Medulla oblongata (tissue), 1 donor: ENCODE measurements around the gene MAD1L1.
"Not testable (repeated sequence)": the region's sequence is repeated elsewhere in the genome, so short reads cannot be mapped to it uniquely, and the experiment has no call there.

Experiments
- DNase-seq: peaks from one replicate; pipeline ENCODE4 v3.0.0-alpha.2; 2015; ENCODE audit errors: extremely low spot score

The MAD1L1 gene

GRCh38 chr7:1841286-1842021 lies 391.3 kb downstream of the MAD1L1 start:
- not testable (repeated sequence) for DNase-seq

- not testable (repeated sequence) for DNase-seq
These were observed 392.0 kb downstream of the MAD1L1 start for GRCh38 chr7:1840744-1841143.

DNA sequence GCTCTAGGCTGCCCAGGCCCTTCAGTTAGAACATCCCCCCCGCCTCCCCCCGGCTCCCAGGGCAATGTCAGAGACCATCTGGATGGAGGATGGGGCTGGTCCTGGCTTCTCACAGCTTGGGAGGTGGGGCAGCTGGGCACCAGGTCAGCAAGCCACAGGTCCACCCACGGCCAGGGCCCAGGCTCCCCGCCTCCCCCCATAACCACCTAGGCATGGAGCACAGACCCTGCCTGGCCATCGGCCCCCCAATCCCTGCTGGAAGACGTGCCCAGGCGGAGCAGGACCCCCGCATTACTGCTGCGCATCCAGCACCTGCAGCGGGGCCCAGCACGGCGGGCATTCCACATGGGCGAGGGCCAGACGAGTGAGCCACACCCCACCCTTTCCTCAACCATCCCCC lies 393.0 kb downstream of the MAD1L1 start:
- DNase-seq, result no peak

GRCh38 chr7:1838911-1839531 lies 393.7 kb downstream of the MAD1L1 start:
- DNase-seq, result not testable (repeated sequence)

DNA sequence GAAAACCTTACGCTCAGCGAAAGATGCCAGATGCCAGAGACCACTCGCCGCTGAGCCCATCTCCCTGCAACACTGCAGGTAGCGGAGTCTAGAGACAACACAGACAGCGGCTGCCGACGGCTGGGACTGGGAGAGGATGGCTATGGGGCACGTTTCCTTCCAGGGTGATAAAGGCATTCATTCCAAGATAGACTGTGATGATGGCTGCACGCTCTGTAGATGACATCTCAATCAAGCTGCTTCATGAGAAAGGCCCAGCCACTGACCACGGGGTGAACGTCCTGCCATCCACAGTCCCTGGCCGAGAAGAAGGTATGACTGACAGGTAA lies 394.2 kb downstream of the MAD1L1 start:
- DNase-seq, result not testable (repeated sequence)

GRCh38 chr7:1837696-1838543 lies 394.8 kb downstream of the MAD1L1 start:
- DNase-seq, result not testable (repeated sequence)

GRCh38 chr7:1831933-1832535 lies 400.7 kb downstream of the MAD1L1 start:
- not testable (repeated sequence) for DNase-seq

DNA sequence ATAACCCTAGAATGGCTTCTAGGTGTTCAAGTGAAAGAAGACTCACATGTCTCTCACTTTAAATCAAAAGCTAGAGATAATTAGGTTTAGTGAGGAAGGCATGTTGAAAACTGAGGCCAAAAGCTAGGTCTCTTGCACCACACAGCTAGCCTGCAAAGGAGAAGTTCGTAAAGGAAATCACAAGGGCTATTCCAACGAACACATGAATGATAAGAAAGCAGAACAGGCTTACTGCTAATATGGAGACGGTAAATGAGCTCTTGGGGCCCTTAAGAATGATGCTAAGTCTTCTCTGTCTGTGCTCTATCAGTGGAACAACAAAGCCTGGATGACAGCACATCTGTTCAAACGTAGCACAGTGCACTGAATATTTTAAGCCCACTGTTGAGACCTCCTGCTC lies 401.3 kb downstream of the MAD1L1 start:
- DNase-seq, result not testable (repeated sequence)

GRCh38 chr7:1829668-1830067 lies 403.1 kb downstream of the MAD1L1 start:
- not testable (repeated sequence) for DNase-seq

DNA sequence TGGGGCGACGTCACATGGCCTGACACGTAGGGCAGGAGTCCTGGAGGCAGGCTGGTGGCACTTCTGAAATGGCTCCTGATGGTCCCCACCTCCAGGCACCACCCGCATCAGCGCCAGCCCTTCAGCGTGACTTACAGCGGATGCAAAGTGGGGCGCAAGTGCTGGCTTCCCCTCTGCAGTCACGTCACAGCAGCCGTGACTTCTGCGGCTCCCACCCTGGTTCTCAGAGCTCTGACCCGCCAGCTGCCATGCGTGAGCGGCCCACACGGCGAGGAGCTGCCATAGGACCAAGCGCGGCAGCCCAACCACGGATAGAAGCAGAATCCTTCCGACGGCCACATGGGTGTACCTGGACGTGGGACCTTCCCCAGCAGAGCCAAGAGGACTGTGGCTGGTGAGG lies 403.6 kb downstream of the MAD1L1 start:
- no peak for DNase-seq

DNA sequence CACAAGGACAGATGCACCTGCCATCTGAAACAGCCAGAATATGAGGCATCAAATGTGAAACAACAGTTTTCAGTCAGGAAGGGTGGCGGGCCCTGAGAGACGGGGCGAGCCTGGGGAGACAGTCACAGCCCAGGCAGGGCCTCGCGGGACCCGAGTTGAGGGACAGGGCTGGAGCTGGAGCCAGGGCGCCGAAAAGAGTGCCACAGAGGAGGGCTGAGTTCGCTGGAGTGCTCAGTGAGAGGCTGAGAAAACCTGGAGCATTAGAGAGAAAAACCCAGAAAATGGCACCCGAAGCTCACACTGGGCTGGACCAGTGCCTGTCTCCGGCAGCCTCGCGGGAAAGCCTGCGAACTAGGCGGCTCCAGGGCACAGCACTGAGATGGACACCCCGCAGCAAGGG lies 404.6 kb downstream of the MAD1L1 start:
- DNase-seq, result not testable (repeated sequence)

GRCh38 chr7:1827521-1827981 lies 405.2 kb downstream of the MAD1L1 start:
- not testable (repeated sequence) for DNase-seq

GRCh38 chr7:1826931-1827330 lies 405.8 kb downstream of the MAD1L1 start:
- DNase-seq, result not testable (repeated sequence)

DNA sequence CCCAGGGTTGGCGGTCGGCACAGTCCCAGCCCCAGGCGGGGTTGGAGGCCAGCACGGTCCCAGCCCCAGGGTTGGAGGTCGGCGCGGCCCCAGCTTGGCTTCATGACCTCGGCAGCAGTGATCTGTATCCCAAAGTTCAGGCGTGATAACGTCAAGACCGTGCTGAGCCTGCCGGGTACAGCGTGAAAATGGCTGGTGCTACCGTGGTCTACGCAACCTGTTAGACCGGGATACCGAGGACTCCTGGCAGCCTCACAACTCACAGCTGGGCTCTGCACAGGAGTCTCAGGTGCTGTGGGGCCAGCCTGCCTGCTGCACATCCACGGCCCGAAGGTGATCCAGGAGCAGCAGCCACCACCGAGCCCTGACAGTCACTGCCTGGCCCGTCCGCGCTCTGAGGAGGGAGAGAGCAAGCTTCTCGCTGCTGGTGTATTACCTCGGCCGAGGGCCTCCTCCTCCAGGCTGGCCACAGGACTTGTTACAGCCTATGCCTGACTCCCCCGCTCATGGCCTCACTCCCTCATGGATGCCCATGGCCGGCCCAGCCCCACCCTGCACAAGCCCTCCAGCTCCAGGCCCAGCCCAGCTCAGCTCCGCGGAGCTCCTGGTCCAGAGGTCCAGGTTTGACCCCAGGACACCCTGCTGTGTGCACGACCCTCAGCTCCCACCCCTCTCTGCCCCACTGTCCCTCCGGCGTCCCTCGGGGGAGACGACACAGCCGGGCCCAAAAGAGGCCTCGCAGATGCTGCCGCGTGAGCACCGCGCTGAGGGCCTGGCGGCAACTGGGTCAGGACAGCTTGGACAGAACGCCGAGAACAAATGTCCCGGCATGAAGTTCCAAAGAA lies 406.6 kb downstream of the MAD1L1 start:
- no peak for DNase-seq

- DNase-seq, result not testable (repeated sequence)
These were observed 407.2 kb downstream of the MAD1L1 start for GRCh38 chr7:1825647-1825896.

GRCh38 chr7:1824882-1825646 lies 407.7 kb downstream of the MAD1L1 start:
- DNase-seq, result not testable (repeated sequence)

DNA sequence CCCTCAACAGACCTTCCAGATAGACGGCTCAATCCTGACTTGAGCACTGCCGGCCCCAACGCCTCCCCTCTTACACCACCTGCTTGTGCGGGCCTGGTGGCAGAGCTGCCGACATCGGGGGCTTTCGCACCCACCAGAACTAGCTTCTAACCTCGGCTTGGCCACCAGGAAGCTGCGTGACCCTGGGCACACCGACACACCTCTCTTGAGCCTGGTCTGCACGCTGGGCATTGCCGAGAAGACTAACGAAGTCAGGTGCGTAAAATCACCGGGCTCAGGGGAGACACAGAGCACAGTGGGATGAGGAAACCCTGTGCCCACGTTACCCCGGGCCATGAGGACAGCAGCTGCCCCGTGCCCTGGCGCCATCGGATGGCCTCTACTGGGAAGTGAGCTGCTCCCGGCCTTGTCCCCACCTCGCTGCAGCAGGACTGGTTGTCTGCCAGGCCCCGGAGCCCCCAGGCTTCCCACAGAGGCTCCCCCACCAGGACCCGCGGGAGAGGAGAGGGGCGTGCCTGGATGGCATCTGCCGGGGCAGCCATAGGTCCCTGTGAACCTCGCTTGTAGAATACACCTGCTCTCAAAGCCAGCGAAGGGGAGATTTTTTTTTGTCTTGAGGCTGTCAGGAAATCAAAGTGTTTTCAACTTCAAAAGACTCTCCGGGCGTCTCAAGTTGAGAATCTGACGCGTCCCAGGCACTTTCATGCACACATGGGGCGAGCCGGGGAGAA lies 408.4 kb downstream of the MAD1L1 start:
- not testable (repeated sequence) for DNase-seq

DNA sequence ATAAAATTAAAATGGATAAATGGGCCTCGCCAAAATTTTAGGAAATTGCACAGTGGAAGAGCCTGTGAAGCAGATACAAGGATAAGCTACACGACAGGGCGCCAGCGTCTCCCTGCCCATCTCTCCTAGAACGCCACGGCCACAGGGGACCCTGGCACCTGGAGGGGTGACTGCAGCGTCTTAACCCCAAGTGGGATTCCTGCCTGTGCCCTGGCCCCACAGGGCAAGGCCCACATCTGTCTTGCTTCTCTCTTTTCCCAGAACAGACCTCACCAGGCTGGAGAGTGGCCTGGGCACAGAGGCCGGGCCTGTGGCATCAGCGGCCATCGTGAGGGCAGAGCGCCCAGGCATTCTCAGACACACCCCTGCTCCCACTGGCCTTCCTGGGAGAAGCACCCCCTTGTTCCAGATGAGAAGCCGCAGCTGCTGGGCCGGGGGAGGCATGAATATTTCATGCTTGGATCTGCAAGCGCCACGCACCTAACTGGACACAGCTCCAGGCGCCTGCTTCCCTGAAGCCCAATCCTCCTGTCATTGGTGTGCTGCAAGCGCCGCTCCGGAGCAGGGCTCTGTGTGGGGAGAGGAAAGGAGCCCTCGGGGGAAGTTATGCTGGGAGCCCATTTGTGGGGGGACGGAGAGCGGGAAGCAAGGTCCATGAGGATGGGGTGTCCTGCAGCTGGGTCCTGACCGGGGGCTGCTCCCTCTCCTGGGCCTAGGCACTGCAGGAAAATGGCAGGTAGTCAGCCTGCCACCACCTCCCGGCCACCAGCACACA lies 409.2 kb downstream of the MAD1L1 start:
- DNase-seq, result no peak

DNA sequence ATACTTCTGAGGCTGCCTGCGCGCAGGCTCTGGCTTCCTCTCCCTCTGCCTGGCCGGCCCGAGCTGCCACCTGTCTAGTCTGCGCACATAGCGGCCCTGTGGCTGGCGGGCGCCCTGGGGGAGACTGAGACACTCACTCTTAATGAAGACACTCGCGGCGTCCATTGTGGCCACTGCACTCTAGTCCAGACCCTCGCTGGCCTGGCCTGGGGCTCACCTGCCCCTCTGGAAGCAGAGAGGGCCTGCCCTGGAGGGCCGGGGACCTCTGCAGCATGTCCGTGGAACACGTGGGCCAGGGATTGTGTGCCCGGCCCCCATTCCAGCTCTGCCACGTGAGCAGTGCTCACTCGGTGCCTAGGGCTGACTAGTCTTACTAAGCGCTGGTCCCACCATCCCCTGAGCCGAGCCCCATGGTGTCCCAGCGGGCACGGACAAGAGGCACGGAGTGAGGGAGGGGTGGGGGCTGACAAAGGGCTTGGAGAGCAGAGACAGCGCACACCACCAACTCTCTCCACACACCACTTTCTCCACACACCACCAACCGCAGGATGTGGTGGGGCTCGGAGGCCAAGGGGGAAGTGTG lies 413.4 kb downstream of the MAD1L1 start:
- DNase-seq, result no peak
